ENCODE data around the gene MDFI. TPM values are rescaled to one million over a fixed set of nuclear protein-coding genes. Genes with fewer than 3 reads are reported as not detected.

Gene MDFI
- total RNA-seq, 1 donor from 2014 or later, result not detected

GRCh38 chr6:41702089-41702745 lies 63.9 kb downstream of the MDFI start:
- CTCF ChIA-PET, result interaction anchor here (1.1 to 4.3 kb wide), 2 partner anchors 18 to 31 kb away, joined by 3 to 50 read pairs; no protein-coding TSS in a partner anchor
- peak overlapping the region; percentile 68 for H3K27ac Mint-ChIP-seq
- H3K36me3 Mint-ChIP-seq (ENCODE audit: low read depth), result peaks cover 65% of the 10 kb centered on the region

GRCh38 chr6:41702771-41703494 lies 64.7 kb downstream of the MDFI start:
- peak overlapping the region; percentile 97 for H3K27ac Mint-ChIP-seq
- H3K9me3 Mint-ChIP-seq, result no peaks in the 10 kb centered on the region
- no peaks in the 10 kb centered on the region for H3K27me3 Mint-ChIP-seq
- no peak for TF ChIP-seq CTCF (IDR thresholded peaks at IDR 0.05)
- DNase-seq, result no peak
- ATAC-seq (ENCODE audit: low read depth), result no peak
- peak overlapping the region; percentile 89 for H3K4me3 Mint-ChIP-seq
- peaks cover 99% of the 10 kb centered on the region for H3K4me1 Mint-ChIP-seq
- H3K36me3 Mint-ChIP-seq (ENCODE audit: low read depth), result peaks cover 62% of the 10 kb centered on the region
- POLR2A ChIA-PET, result interaction anchor here (1.0 to 29.1 kb wide), 3 partner anchors 17 to 30 kb away, joined by 3 to 1669 read pairs (median 551); partner anchors contain the start of gene TFEB
- intact Hi-C loops (cut with micrococcal nuclease), result loop anchor here (10.0 kb wide), 2 partner anchors 342 to 512 kb away; partner anchors contain the start of gene MRPS10
- CTCF ChIA-PET, result interaction anchor here (1.1 to 4.3 kb wide), 3 partner anchors 9 to 31 kb away, joined by 3 to 50 read pairs (median 32); no protein-coding TSS in a partner anchor

More at GRCh38 chr6:41702089-41702745, 63.9 kb downstream of the MDFI start:
- peak overlapping the region; percentile 7 for H3K4me3 Mint-ChIP-seq
- intact Hi-C loops (cut with micrococcal nuclease), result loop anchor here (10.0 kb wide), 2 partner anchors 343 to 513 kb away; partner anchors contain the start of gene MRPS10
- no peak for TF ChIP-seq CTCF (IDR thresholded peaks at IDR 0.05)
- peaks cover 96% of the 10 kb centered on the region for H3K4me1 Mint-ChIP-seq
- H3K9me3 Mint-ChIP-seq, result no peaks in the 10 kb centered on the region
- POLR2A ChIA-PET, result interaction anchor here (0.5 to 29.1 kb wide), 5 partner anchors 8 to 31 kb away, joined by 3 to 1669 read pairs (median 5); partner anchors contain the start of gene TFEB
- DNase-seq, result no peak
- no peaks in the 10 kb centered on the region for H3K27me3 Mint-ChIP-seq
- no peak for ATAC-seq (ENCODE audit: low read depth)

Other genes with a start within 250 kb of the MDFI start
- 37.8 and 40.7 TPM in 2 replicates for gene FOXP4, start 92.1 kb upstream of the MDFI start, total RNA-seq
- gene TFEB, start 97.1 kb downstream of the MDFI start, total RNA-seq, result 203 and 205 TPM in 2 replicates
- not detected in 2 replicates for gene PGC, start 108.9 kb downstream of the MDFI start, total RNA-seq
- gene FRS3, start 141.4 kb downstream of the MDFI start, total RNA-seq, result 6.5 and 6.7 TPM in 2 replicates
- gene PRICKLE4, start 142.3 kb downstream of the MDFI start, total RNA-seq, result 0.75 TPM in 1 of 2 replicates, not detected in the other
- gene TOMM6, start 149.2 kb downstream of the MDFI start, total RNA-seq, result 219 and 252 TPM in 2 replicates

All from activated B cell treated with CpG ODN at 0.5 μM for 24 hours (primary cell).